CD14-positive monocyte (primary cell): ENCODE measurements around the gene DCAF6. TPM values are rescaled to one million over a fixed set of nuclear protein-coding genes. Genes with fewer than 3 reads are reported as not detected.

Experiments used
- DNase-seq, 3 donors: peaks; one replicate each; pipeline ENCODE4 v3.0.0-alpha.2; 2011 to 2022
- H2AFZ ChIP-seq: 2 replicates; pipeline ENCODE4 v1.6.0; 2012; ENCODE audit warnings: mild to moderate bottlenecking, low read depth, low read length, inconsistent platforms; ENCODE audit not compliant: insufficient read depth, poor library complexity, severe bottlenecking
- H3K27ac ChIP-seq, 2 donors: 1 replicate in 1 of 2; 2 replicates in 1 of 2; pipeline ENCODE4 v1.5.1; 2012 to 2013; ENCODE audit warnings: low read length in 2 of 2, control low read depth in 1 of 2, inconsistent platforms in 1 of 2, low read depth in 1 of 2, mild to moderate bottlenecking in 1 of 2
- H3K27me3 ChIP-seq, 2 donors: one replicate each; pipeline versions ENCODE4 v1.6.0 to v1.6.1; 2011 to 2013; ENCODE audit warnings: low read length in 2 of 2; ENCODE audit not compliant: control insufficient read depth in 2 of 2, insufficient read depth in 2 of 2
- H3K36me3 ChIP-seq, 2 donors: replicated peaks in 1 of 2; 1 replicate in 1 of 2; 2 replicates in 1 of 2; pipeline versions ENCODE4 v1.5.1 to v1.6.1; 2012 to 2013; ENCODE audit warnings: low read length in 2 of 2, control low read depth in 1 of 2, inconsistent platforms in 1 of 2, mild to moderate bottlenecking in 1 of 2; ENCODE audit not compliant: insufficient read depth in 2 of 2, control insufficient read depth in 1 of 2
- H3K4me1 ChIP-seq, 2 donors: 1 replicate in 1 of 2; 2 replicates in 1 of 2; pipeline versions ENCODE4 v1.5.1 to v1.6.1; 2012 to 2013; ENCODE audit warnings: low read length in 2 of 2, control low read depth in 1 of 2, inconsistent platforms in 1 of 2, mild to moderate bottlenecking in 1 of 2, moderate library complexity in 1 of 2; ENCODE audit not compliant: insufficient read depth in 2 of 2, control insufficient read depth in 1 of 2
- H3K4me2 ChIP-seq: replicated peaks from 2 replicates; pipeline ENCODE3; 2012; ENCODE audit warnings: low read length, moderate library complexity, mild to moderate bottlenecking; ENCODE audit not compliant: poor library complexity, severe bottlenecking; ENCODE audit errors: extremely low read depth
- H3K4me3 ChIP-seq, 3 experiments: fragments of 200-600 bp in 1 of 3; sonication (generic) in 1 of 3; replicated peaks in 1 of 3; 1 replicate in 2 of 3; 2 replicates in 1 of 3; pipeline ENCODE4 v1.5.1; 2011 to 2013; ENCODE audit warnings: low read length in 3 of 3, mild to moderate bottlenecking in 3 of 3, control low read depth in 2 of 3, low read depth in 2 of 3, inconsistent platforms in 1 of 3, moderate library complexity in 1 of 3
- H3K79me2 ChIP-seq: 2 replicates; pipeline ENCODE4 v1.6.0; 2012; ENCODE audit warnings: mild to moderate bottlenecking, control low read depth, inconsistent platforms, low read length, moderate library complexity; ENCODE audit not compliant: insufficient read depth
- H3K9ac ChIP-seq: 2 replicates; pipeline ENCODE4 v1.6.0; 2017; ENCODE audit warnings: low read length, mild to moderate bottlenecking; ENCODE audit not compliant: insufficient read depth, poor library complexity, severe bottlenecking
- H3K9me3 ChIP-seq, 2 donors: replicated peaks in 1 of 2; 1 replicate in 1 of 2; 2 replicates in 1 of 2; pipeline versions ENCODE4 v1.5.1 to v1.6.1; 2012 to 2013; ENCODE audit warnings: low read length in 2 of 2, control low read depth in 1 of 2; ENCODE audit not compliant: control insufficient read depth in 1 of 2, insufficient read depth in 1 of 2
- H4K20me1 ChIP-seq: 2 replicates; pipeline ENCODE4 v1.6.0; 2012; ENCODE audit warnings: mild to moderate bottlenecking, low read length, control low read depth, moderate library complexity; ENCODE audit not compliant: insufficient read depth
- H3K27ac Mint-ChIP-seq, 7 donors: one replicate each; pipeline ENCODE4 v1.8.0; 2020; ENCODE audit warnings: mild to moderate bottlenecking in 7 of 7, mixed read lengths in 7 of 7, moderate library complexity in 6 of 7, inconsistent platforms in 2 of 7
- H3K27me3 Mint-ChIP-seq, 3 donors: one replicate each; pipeline ENCODE4 v1.8.0; 2021 to 2022; ENCODE audit warnings: low read depth in 3 of 3, mild to moderate bottlenecking in 3 of 3, mixed read lengths in 3 of 3, moderate library complexity in 3 of 3, inconsistent platforms in 1 of 3
- H3K36me3 Mint-ChIP-seq, 2 donors: one replicate each; pipeline ENCODE4 v1.8.0; 2020; ENCODE audit warnings: mixed read lengths in 2 of 2, inconsistent platforms in 1 of 2, mild to moderate bottlenecking in 1 of 2
- H3K4me1 Mint-ChIP-seq: one replicate; pipeline ENCODE4 v1.8.0; 2020; ENCODE audit warnings: mild to moderate bottlenecking, mixed read lengths
- H3K4me3 Mint-ChIP-seq, 2 donors: one replicate each; pipeline ENCODE4 v1.8.0; 2020; ENCODE audit warnings: mild to moderate bottlenecking in 2 of 2, mixed read lengths in 2 of 2, moderate library complexity in 1 of 2
- H3K9me3 Mint-ChIP-seq, 7 donors: one replicate each; pipeline ENCODE4 v1.8.0; 2020 to 2022; ENCODE audit warnings: mixed read lengths in 7 of 7, mild to moderate bottlenecking in 6 of 7, moderate library complexity in 6 of 7, inconsistent platforms in 2 of 7
- WGBS: methylation state at CpG from one replicate; pipeline ENCODE4 v1.1.5; 2013; ENCODE audit warnings: missing lambda C conversion rate; ENCODE audit not compliant: insufficient coverage; 5-methylcytosine and 5-hydroxymethylcytosine counted together
- intact Hi-C, 2 donors: fragments of 100-400 bp; cut with micrococcal nuclease; formaldehyde crosslinking; loops; one replicate each; pipeline versions ENCODE4 v1.15.0 to v1.15.1; 2023
- polyA plus RNA-seq, 3 donors: library from polyadenylated mRNA; depleted of rRNA in 1 of 3; unstranded in 2 of 3; stranded (reverse) in 1 of 3; fragments of 300-500 nt in 2 of 3; fragments of >200 nt in 1 of 3; fragmentation: Illumina TruSeq in 2 of 3; gene quantifications; 1 replicate in 2 of 3; 2 replicates in 1 of 3; pipeline ENCODE4 v1.2.3, GENCODE V29; 2012 to 2021
- TF ChIP-seq, protein P1 (sequence below): fragments of 200-600 bp; IDR thresholded peaks from one replicate; pipeline ENCODE4 v1.8.0; 2022; ENCODE audit warnings: antibody characterized with exemption, mild to moderate bottlenecking

DCAF6 gene
- polyA plus RNA-seq, 3 donors, result 11.8 to 16.1 (median 11.9) TPM

DNA sequence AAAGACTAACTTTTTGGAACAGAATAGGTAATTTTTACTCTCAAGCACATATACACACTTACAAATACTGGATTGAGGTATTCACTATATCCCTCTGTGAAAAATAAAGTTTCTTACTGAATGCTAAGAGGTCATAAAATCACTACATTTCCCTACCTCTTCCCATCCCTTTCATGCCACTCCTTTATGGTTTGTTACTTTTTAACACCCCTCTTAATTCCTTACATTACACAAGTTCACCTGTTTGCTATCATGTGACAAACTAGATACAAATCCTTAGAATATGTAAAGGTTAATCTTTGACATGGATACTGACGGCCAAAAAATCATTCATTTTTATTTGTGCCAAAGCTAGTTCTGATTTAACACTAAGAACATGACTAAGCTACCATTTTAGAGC is 6.8 kb upstream of the DCAF6 start:
- Histone ChIP-seq H3K9me3 (no peaks in the 10 kb centered on the region), H3K36me3 (no peaks in the 10 kb centered on the region), H4K20me1 (peaks cover 7% of the 10 kb centered on the region), H3K79me2 (peaks cover 73% of the 10 kb centered on the region), H3K4me3 (no peak overlapping the region), H3K4me2 (no peak overlapping the region), H3K9ac (no peak overlapping the region), H2AFZ (no peak overlapping the region), H3K27me3 (no peaks in the 10 kb centered on the region), H3K4me1 (peaks cover 9 to 13% of the 10 kb centered on the region in 2 donors), H3K27ac (no peak overlapping the region)
- TF ChIP-seq, protein P1, sequence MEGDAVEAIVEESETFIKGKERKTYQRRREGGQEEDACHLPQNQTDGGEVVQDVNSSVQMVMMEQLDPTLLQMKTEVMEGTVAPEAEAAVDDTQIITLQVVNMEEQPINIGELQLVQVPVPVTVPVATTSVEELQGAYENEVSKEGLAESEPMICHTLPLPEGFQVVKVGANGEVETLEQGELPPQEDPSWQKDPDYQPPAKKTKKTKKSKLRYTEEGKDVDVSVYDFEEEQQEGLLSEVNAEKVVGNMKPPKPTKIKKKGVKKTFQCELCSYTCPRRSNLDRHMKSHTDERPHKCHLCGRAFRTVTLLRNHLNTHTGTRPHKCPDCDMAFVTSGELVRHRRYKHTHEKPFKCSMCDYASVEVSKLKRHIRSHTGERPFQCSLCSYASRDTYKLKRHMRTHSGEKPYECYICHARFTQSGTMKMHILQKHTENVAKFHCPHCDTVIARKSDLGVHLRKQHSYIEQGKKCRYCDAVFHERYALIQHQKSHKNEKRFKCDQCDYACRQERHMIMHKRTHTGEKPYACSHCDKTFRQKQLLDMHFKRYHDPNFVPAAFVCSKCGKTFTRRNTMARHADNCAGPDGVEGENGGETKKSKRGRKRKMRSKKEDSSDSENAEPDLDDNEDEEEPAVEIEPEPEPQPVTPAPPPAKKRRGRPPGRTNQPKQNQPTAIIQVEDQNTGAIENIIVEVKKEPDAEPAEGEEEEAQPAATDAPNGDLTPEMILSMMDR, result no peak
- Mint-ChIP-seq H3K27ac (no peak overlapping the region), H3K27me3 (no peaks in the 10 kb centered on the region), H3K4me3 (no peak overlapping the region), H3K36me3 (peaks cover 2 to 7% of the 10 kb centered on the region in 2 donors), H3K9me3 (no peaks in the 10 kb centered on the region), H3K4me1 (peaks cover 18% of the 10 kb centered on the region)
- WGBS, result no CpG with 5 or more reads among the region's 1 CpG
- intact Hi-C loops, result loop anchor here (10.0 kb wide), 2 partner anchors 705 to 1085 kb away; partner anchors contain the start of gene POU2F1 (in 1 of the 2)
- no peak for DNase-seq

DNA sequence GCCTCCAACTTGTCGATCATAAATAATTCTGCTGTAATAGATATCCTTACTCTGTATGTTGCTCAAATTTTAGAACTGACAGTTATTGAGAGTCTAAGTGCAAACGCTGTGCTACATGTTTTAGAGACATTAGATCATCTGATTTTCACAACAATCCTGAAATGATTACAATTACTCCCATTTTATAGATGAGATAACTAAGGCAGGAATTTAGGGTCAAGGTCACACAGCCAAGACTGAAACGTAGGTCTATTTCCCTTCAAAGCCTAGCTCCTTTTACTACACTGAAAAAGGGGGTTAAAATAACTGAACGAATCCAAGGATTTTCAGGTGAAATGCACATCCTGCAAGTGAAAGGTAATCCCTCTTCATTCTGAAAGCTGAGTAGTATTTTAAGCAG is 2.7 kb upstream of the DCAF6 start:
- Histone ChIP-seq H4K20me1 (no peaks in the 10 kb centered on the region), H3K9me3 (no peaks in the 10 kb centered on the region), H2AFZ (no peak overlapping the region), H3K4me2 (no peak overlapping the region), H3K4me1 (peaks cover 19 to 35% of the 10 kb centered on the region in 2 donors), H3K9ac (no peak overlapping the region), H3K27me3 (no peaks in the 10 kb centered on the region), H3K27ac (no peak overlapping the region), H3K36me3 (no peaks in the 10 kb centered on the region), H3K4me3 (no peak overlapping the region), H3K79me2 (peaks cover 75% of the 10 kb centered on the region)
- no peak overlapping the region for H3K4me3 Mint-ChIP-seq
- H3K4me1 Mint-ChIP-seq, result peaks cover 34% of the 10 kb centered on the region
- H3K36me3 Mint-ChIP-seq, result peaks cover 0 to 2% of the 10 kb centered on the region in 2 donors
- intact Hi-C loops, result loop anchor here (10.0 kb wide), 2 partner anchors 709 to 1089 kb away; partner anchors contain the start of gene POU2F1 (in 1 of the 2)
- H3K9me3 Mint-ChIP-seq, result no peaks in the 10 kb centered on the region
- no peak for DNase-seq
- WGBS, result no CpG with 5 or more reads among the region's 4 CpGs
- TF ChIP-seq, protein P1, result no peak
- no peak overlapping the region for H3K27ac Mint-ChIP-seq
- peaks cover 0 to 5% (median 3%) of the 10 kb centered on the region in 3 donors for H3K27me3 Mint-ChIP-seq
